Fibroblast of lung (primary cell): ENCODE results near the gene PGM1. TPM values are rescaled to one million over a fixed set of nuclear protein-coding genes. Genes with fewer than 3 reads are reported as not detected.

Experiments used
- DNase-seq, 2 donors: peaks; one replicate each; pipeline versions ENCODE4 v3.0.0 to v3.0.0-alpha.2; 2010; ENCODE audit warnings: low read depth in 2 of 2
- H2AFZ ChIP-seq: 2 replicates; pipeline ENCODE4 v1.5.1; 2012; ENCODE audit warnings: low read length, control low read depth, inconsistent platforms
- H3K27ac ChIP-seq: 2 replicates; pipeline ENCODE4 v1.5.1; 2011; ENCODE audit warnings: low read length, control low read depth; ENCODE audit not compliant: insufficient read depth
- H3K27me3 ChIP-seq: 2 replicates; pipeline ENCODE4 v1.5.1; 2011; ENCODE audit warnings: mild to moderate bottlenecking, low read length; ENCODE audit not compliant: control insufficient read depth, insufficient read depth
- H3K36me3 ChIP-seq: 2 replicates; pipeline ENCODE4 v1.5.1; 2011; ENCODE audit warnings: low read length; ENCODE audit not compliant: control insufficient read depth, insufficient read depth
- H3K4me1 ChIP-seq: 2 replicates; pipeline ENCODE4 v1.5.1; 2011; ENCODE audit warnings: low read length; ENCODE audit not compliant: control insufficient read depth, insufficient read depth; ENCODE audit errors: extremely low read depth
- H3K4me2 ChIP-seq: 2 replicates; pipeline ENCODE4 v1.5.1; 2011; ENCODE audit warnings: low read length, control low read depth; ENCODE audit not compliant: insufficient read depth; ENCODE audit errors: extremely low read depth
- H3K4me3 ChIP-seq, 4 experiments: fragments of 200-600 bp in 1 of 4; sonication (generic) in 1 of 4; replicated peaks in 1 of 4; 2 replicates each; pipeline ENCODE4 v1.5.1; 2011 to 2016; ENCODE audit warnings: low read length in 4 of 4, low read depth in 3 of 4, mild to moderate bottlenecking in 3 of 4, control low read depth in 2 of 4, inconsistent platforms in 1 of 4, mixed read lengths in 1 of 4; ENCODE audit not compliant: insufficient read depth in 1 of 4; ENCODE audit errors: control extremely low read depth in 1 of 4
- H3K79me2 ChIP-seq: 2 replicates; pipeline ENCODE4 v1.5.1; 2012; ENCODE audit warnings: mild to moderate bottlenecking, low read length, inconsistent platforms; ENCODE audit not compliant: control insufficient read depth, insufficient read depth
- H3K9ac ChIP-seq: 2 replicates; pipeline ENCODE4 v1.5.1; 2011; ENCODE audit warnings: mild to moderate bottlenecking, low read length, control low read depth; ENCODE audit not compliant: insufficient read depth
- H3K9me3 ChIP-seq: 2 replicates; pipeline ENCODE4 v1.5.1; 2012; ENCODE audit warnings: low read depth, low read length; ENCODE audit not compliant: control insufficient read depth, insufficient read depth
- H4K20me1 ChIP-seq: 2 replicates; pipeline ENCODE4 v1.5.1; 2011; ENCODE audit warnings: low read length; ENCODE audit not compliant: control insufficient read depth, insufficient read depth; ENCODE audit errors: extremely low read depth
- EZH2 ChIP-seq: IDR thresholded peaks from 2 replicates; pipeline ENCODE4 v1.5.1; 2012; ENCODE audit warnings: low read length, control low read depth, mild to moderate bottlenecking; ENCODE audit errors: missing control alignments
- polyA plus RNA-seq, 2 donors: library from polyadenylated mRNA; depleted of rRNA in 1 of 2; stranded (reverse) in 1 of 2; unstranded in 1 of 2; fragments of >200 nt; gene quantifications; 2 replicates each; pipeline ENCODE4 v1.2.1, GENCODE V29; 2011 to 2012; ENCODE audit warnings: missing spikeins in 1 of 2
- total RNA-seq: library from RNA; depleted of rRNA; stranded (reverse); fragments of >200 nt; gene quantifications from 2 replicates; pipeline ENCODE4 v1.2.1, GENCODE V29; 2014
- TF ChIP-seq, protein P1 (sequence below), 2 donors: IDR thresholded peaks in 1 of 2; conservative IDR thresholded peaks in 1 of 2; 1 replicate in 1 of 2; 2 replicates in 1 of 2; pipeline ENCODE4 v1.5.1; 2011 to 2012; ENCODE audit warnings: low read length in 2 of 2, control low read depth in 1 of 2, inconsistent platforms in 1 of 2, low read depth in 1 of 2, mild to moderate bottlenecking in 1 of 2

Gene PGM1
- total and polyA plus RNA-seq, 2 donors (not counting 1 experiment from before 2014, with no cell fraction given): 43.7 to 51.4 TPM

DNA sequence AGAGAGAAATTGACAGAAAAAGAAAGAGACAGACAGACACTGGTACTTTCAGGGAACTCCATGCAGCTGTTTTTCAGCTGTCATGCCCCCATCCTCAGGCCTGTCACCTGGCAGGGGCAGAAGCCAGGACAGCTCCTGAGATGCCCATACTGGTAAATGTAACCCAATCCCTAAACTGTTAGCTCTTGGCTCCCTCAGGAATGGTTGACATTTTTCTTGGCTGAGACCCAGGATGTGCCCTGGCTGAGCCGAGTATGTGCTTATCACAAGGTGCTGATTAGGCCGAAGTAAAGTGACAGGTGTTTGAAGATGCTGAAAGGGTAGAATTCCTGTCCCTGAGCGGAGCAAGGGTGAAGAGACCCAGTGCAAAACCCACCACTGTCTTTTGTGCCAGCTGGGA, 50.7 kb downstream of the PGM1 start:
- Histone ChIP-seq H2AFZ (no peak overlapping the region), H3K27me3 (no peaks in the 10 kb centered on the region), H3K4me2 (no peak overlapping the region), H3K27ac (no peak overlapping the region), H3K9ac (no peak overlapping the region), H3K79me2 (no peaks in the 10 kb centered on the region), H3K36me3 (no peaks in the 10 kb centered on the region), H3K9me3 (no peaks in the 10 kb centered on the region), H3K4me3 (no peak overlapping the region), H3K4me1 (no peaks in the 10 kb centered on the region), H4K20me1 (no peaks in the 10 kb centered on the region)
- no peak for DNase-seq
- TF ChIP-seq, protein P1, sequence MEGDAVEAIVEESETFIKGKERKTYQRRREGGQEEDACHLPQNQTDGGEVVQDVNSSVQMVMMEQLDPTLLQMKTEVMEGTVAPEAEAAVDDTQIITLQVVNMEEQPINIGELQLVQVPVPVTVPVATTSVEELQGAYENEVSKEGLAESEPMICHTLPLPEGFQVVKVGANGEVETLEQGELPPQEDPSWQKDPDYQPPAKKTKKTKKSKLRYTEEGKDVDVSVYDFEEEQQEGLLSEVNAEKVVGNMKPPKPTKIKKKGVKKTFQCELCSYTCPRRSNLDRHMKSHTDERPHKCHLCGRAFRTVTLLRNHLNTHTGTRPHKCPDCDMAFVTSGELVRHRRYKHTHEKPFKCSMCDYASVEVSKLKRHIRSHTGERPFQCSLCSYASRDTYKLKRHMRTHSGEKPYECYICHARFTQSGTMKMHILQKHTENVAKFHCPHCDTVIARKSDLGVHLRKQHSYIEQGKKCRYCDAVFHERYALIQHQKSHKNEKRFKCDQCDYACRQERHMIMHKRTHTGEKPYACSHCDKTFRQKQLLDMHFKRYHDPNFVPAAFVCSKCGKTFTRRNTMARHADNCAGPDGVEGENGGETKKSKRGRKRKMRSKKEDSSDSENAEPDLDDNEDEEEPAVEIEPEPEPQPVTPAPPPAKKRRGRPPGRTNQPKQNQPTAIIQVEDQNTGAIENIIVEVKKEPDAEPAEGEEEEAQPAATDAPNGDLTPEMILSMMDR (conservative IDR thresholded peaks at IDR 0.05 in 1 of 2, IDR thresholded peaks at IDR 0.05 in 1 of 2; ENCODE audit: low read depth in 1 of 2, low read length in 2 of 2): no peak
- TF ChIP-seq EZH2: no peak

DNA sequence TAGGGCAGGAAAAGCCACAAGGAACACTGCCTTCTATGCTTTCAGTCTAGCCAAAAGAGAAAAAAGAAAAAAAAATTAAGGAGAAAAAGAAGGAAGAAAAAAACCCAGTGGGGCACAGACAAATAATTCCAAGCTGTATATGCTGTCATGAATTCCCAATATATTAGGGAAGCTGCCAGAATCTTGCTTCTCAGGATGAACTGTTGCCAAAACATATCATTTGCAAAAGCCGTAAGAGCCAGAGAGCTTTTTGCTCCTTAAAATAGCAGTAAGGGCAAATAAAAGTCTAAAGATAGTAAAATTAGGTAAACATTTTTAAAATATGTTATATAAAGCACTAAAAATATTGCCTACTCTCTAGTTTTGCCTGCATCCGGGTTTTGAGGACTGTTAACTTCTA, 52.1 kb downstream of the PGM1 start:
- Histone ChIP-seq H3K4me1 (no peaks in the 10 kb centered on the region), H2AFZ (no peak overlapping the region), H3K4me2 (no peak overlapping the region), H3K27ac (no peak overlapping the region), H3K9ac (no peak overlapping the region), H3K9me3 (no peaks in the 10 kb centered on the region), H3K36me3 (no peaks in the 10 kb centered on the region), H4K20me1 (no peaks in the 10 kb centered on the region), H3K27me3 (no peaks in the 10 kb centered on the region), H3K79me2 (no peaks in the 10 kb centered on the region), H3K4me3 (no peak overlapping the region)
- DNase-seq: peak; percentile 33 to 58
- no peak for TF ChIP-seq EZH2
- TF ChIP-seq, protein P1 (conservative IDR thresholded peaks at IDR 0.05 in 1 of 2, IDR thresholded peaks at IDR 0.05 in 1 of 2; ENCODE audit: low read depth in 1 of 2, low read length in 2 of 2): no peak

DNA sequence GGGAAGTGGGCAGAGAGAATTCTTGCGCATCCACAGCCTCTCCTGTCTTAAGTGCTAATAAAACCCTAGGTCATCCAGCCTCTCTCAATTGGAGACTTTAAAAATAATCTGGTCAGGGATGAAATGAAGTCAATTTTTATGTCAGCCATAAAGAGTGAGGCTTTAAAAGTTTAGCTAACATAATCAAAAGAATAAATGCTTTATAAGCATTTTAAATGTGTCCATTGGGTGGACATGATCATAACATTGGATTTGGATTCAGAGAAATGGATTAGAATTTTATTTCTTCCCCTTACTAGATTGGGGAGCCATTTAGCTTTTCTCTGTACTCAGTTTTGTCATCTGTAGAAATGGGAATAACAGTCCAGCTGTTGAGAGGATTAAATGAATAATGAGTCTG, 55.5 kb downstream of the PGM1 start:
- Histone ChIP-seq H3K4me3 (no peak overlapping the region), H3K27ac (no peak overlapping the region), H2AFZ (no peak overlapping the region), H3K9me3 (no peaks in the 10 kb centered on the region), H3K4me2 (no peak overlapping the region), H3K9ac (no peak overlapping the region), H3K79me2 (no peaks in the 10 kb centered on the region), H4K20me1 (no peaks in the 10 kb centered on the region), H3K36me3 (no peaks in the 10 kb centered on the region), H3K4me1 (no peaks in the 10 kb centered on the region), H3K27me3 (no peaks in the 10 kb centered on the region)
- TF ChIP-seq EZH2: no peak
- TF ChIP-seq, protein P1 (conservative IDR thresholded peaks at IDR 0.05 in 1 of 2, IDR thresholded peaks at IDR 0.05 in 1 of 2; ENCODE audit: low read depth in 1 of 2, low read length in 2 of 2): no peak
- no peak for DNase-seq
